ENCODE results near the gene FUS. TPM values are rescaled to one million over a fixed set of nuclear protein-coding genes. Genes with fewer than 3 reads are reported as not detected.

Gene FUS
- total and polyA plus RNA-seq, 2 of the 13 experiments (the other 11 are each of a cell fraction or from before 2014, with no cell fraction given): 68.1 to 168 TPM

- no peaks in the 10 kb centered on the region for H3K9me3 ChIP-seq (ENCODE audit: low read length)
- peaks cover 65% of the 10 kb centered on the region for H3K4me1 ChIP-seq (ENCODE audit: insufficient read depth, low read length)
- peak; percentile 74 for ATAC-seq
- peak overlapping the region; percentile 91 for H3K4me2 ChIP-seq (ENCODE audit: low read depth, low read length)
- H3K36me3 ChIP-seq (replicated peaks in 1 of 2; ENCODE audit: control insufficient read depth in 1 of 2, insufficient read depth in 2 of 2, low read length in 2 of 2): no peaks in the 10 kb centered on the region
- peak overlapping the region; percentile 80 for H3K27ac ChIP-seq (ENCODE audit: extremely low read length, insufficient read depth, low read length)
- no TSS peak for BruUV-seq (replicated peaks)
- peaks cover 0 to 14% of the 10 kb centered on the region in 2 experiments; a peak in 3 of 5 replicates for H3K27me3 ChIP-seq (ENCODE audit: control insufficient read depth in 1 of 2, insufficient read depth in 2 of 2, low read length in 2 of 2)
- intact Hi-C loops (cut with micrococcal nuclease; ENCODE audit: unreplicated experiment): loop anchor here (1.0 to 10.0 kb wide), 7 partner anchors 25 to 188 kb away; partner anchors contain the start of genes HSD3B7, KAT8, SETD1A and ZNF646
- H3K9ac ChIP-seq (ENCODE audit: insufficient read depth, low read depth, low read length): peak overlapping the region; percentile 67
- in situ Hi-C loops (cut with HindIII; ENCODE audit: extremely low pct_ligation_motif_present, low pct_unique_long_range_greater_than_20kb): no loop called here
- FAIRE-seq: peak; percentile 50
- POLR2A ChIA-PET: interaction anchor here (0.6 to 11.4 kb wide), 38 partner anchors 9 to 571 kb away, joined by 3 to 275 read pairs (median 5); partner anchors contain the start of genes ARMC5, BCKDK, FUS and HSD3B7
- H3K79me2 ChIP-seq (ENCODE audit: insufficient read depth, low read length): no peaks in the 10 kb centered on the region
- no peaks in the 10 kb centered on the region for H4K20me1 ChIP-seq (ENCODE audit: insufficient read depth, low read length)
- DNase-seq (ENCODE audit: low spot score): peak; percentile 98
- peak overlapping the region; percentile 39 to 77 (median 64) for H3K4me3 ChIP-seq (replicated peaks in 1 of 3; ENCODE audit: insufficient read depth in 1 of 3, low read depth in 2 of 3, low read length in 3 of 3)
- CTCF ChIA-PET (ENCODE audit: low intra/inter-chr PET ratio, low total read pairs): interaction anchor here (1.2 to 1.9 kb wide), 2 partner anchors 37 to 117 kb away, joined by 3 to 9 read pairs; no protein-coding TSS in a partner anchor
- WGBS (ENCODE audit: low lambda C conversion rate): 31% methylated on average over 69 of the region's 89 CpGs
- peak overlapping the region; percentile 75 for H2AFZ ChIP-seq (ENCODE audit: low read length)
- TF ChIP-seq ZNF816 (CRISPR knock-in tag; IDR thresholded peaks at IDR 0.05; ENCODE audit: borderline replicate concordance) (no peak), HMGXB4 (CRISPR knock-in tag; IDR thresholded peaks at IDR 0.05; ENCODE audit: borderline replicate concordance in 1 of 2, low read depth in 1 of 2) (peak; percentile 92 to 95), PRPF4 (IDR thresholded peaks at IDR 0.05; ENCODE audit: low read depth, low read length, poor library complexity, severe bottlenecking) (no peak), TEF (CRISPR knock-in tag; IDR thresholded peaks at IDR 0.05) (no peak), RARA (CRISPR knock-in tag; IDR thresholded peaks at IDR 0.05) (peak; percentile 46), SALL2 (CRISPR knock-in tag; IDR thresholded peaks at IDR 0.05) (peak; percentile 83), ZNF567 (CRISPR knock-in tag; IDR thresholded peaks at IDR 0.05; ENCODE audit: borderline replicate concordance) (peak; percentile 87; the same call in 1 of the 2 replicates), ZNF772 (CRISPR knock-in tag; IDR thresholded peaks at IDR 0.05) (peak; percentile 98), AHR (CRISPR knock-in tag; IDR thresholded peaks at IDR 0.05) (peak; percentile 88; the same call in 1 of the 2 replicates), ZFP91 (CRISPR knock-in tag; IDR thresholded peaks at IDR 0.05; ENCODE audit: borderline replicate concordance) (peak; percentile 39; the same call in 1 of the 2 replicates), ZBTB10 (CRISPR knock-in tag; IDR thresholded peaks at IDR 0.05; ENCODE audit: borderline replicate concordance) (no peak), ZFP41 (CRISPR knock-in tag; IDR thresholded peaks at IDR 0.05; ENCODE audit: borderline replicate concordance) (peak; percentile 28; the same call in 1 of the 2 replicates), ZNF414 (CRISPR knock-in tag; IDR thresholded peaks at IDR 0.05) (peak; percentile 76; the same call in 1 of the 2 replicates)
These were observed 37.6 kb upstream of the FUS start for GRCh38 chr16:31142109-31143010.

Measured in HepG2 (cell line).